MM.1S (cell line): ENCODE data around the gene NSFL1C.

Source experiments
- DNase-seq: peaks from one replicate; pipeline ENCODE4 v3.0.0-alpha.2; 2015
- H2AFZ ChIP-seq: fragments of 300-600 bp; sonication (generic); 2 replicates; pipeline ENCODE4 v1.6.0; 2016; ENCODE audit warnings: antibody characterized with exemption, low read length
- H3F3A ChIP-seq: fragments of 300-600 bp; sonication (generic); 2 replicates; pipeline ENCODE4 v1.6.1; 2016; ENCODE audit warnings: mild to moderate bottlenecking, antibody characterized with exemption, low read length, moderate library complexity, mixed read lengths; ENCODE audit not compliant: insufficient read depth
- H3K27ac ChIP-seq: fragments of 300-600 bp; sonication (generic); 2 replicates; pipeline ENCODE4 v1.5.1; 2016; ENCODE audit warnings: mild to moderate bottlenecking, low read length
- H3K27me3 ChIP-seq: fragments of 300-600 bp; sonication (generic); replicated peaks from 2 replicates; pipeline ENCODE4 v1.6.0; 2016; ENCODE audit warnings: low read length; ENCODE audit not compliant: insufficient read depth
- H3K36me3 ChIP-seq: fragments of 300-600 bp; sonication (generic); replicated peaks from 2 replicates; pipeline ENCODE4 v1.6.1; 2016; ENCODE audit warnings: mild to moderate bottlenecking, low read length, mixed read lengths; ENCODE audit not compliant: insufficient read depth
- H3K4me1 ChIP-seq: fragments of 300-600 bp; sonication (generic); 2 replicates; pipeline ENCODE4 v1.6.1; 2016; ENCODE audit warnings: low read length, mixed read lengths
- H3K4me2 ChIP-seq: fragments of 300-600 bp; sonication (generic); 2 replicates; pipeline ENCODE4 v1.6.0; 2016; ENCODE audit warnings: low read depth, low read length
- H3K4me3 ChIP-seq: fragments of 300-600 bp; sonication (generic); 2 replicates; pipeline ENCODE4 v1.5.1; 2016; ENCODE audit warnings: low read length, mixed read lengths
- H3K79me2 ChIP-seq: fragments of 300-600 bp; sonication (generic); 2 replicates; pipeline ENCODE4 v1.6.1; 2016; ENCODE audit warnings: mixed run types, low read length, mixed read lengths
- H3K9ac ChIP-seq: fragments of 300-600 bp; sonication (generic); 2 replicates; pipeline ENCODE4 v1.6.1; 2016; ENCODE audit warnings: low read length, mixed read lengths
- H3K9me2 ChIP-seq: fragments of 300-600 bp; sonication (generic); replicated peaks from 2 replicates; pipeline ENCODE4 v1.6.1; 2016; ENCODE audit warnings: mild to moderate bottlenecking, low read length, mixed read lengths; ENCODE audit not compliant: insufficient read depth
- H3K9me3 ChIP-seq: fragments of 300-600 bp; sonication (generic); replicated peaks from 2 replicates; pipeline ENCODE4 v1.6.1; 2016; ENCODE audit warnings: mild to moderate bottlenecking, low read length, mixed read lengths; ENCODE audit not compliant: insufficient read depth
- H4K20me1 ChIP-seq: fragments of 300-600 bp; sonication (generic); 2 replicates; pipeline ENCODE4 v1.6.1; 2016; ENCODE audit warnings: mild to moderate bottlenecking, low read length, moderate library complexity, mixed read lengths; ENCODE audit not compliant: insufficient read depth
- EZH2 ChIP-seq: fragments of 300-600 bp; sonication (generic); optimal IDR thresholded peaks from 2 replicates; pipeline ENCODE3; 2017; ENCODE audit warnings: low read depth, mild to moderate bottlenecking, antibody characterized with exemption, low read length, mixed read lengths
- EZH2phosphoT487 ChIP-seq: fragments of 300-600 bp; sonication (generic); IDR thresholded peaks from 2 replicates; pipeline ENCODE4 v1.6.1; 2018; ENCODE audit warnings: antibody characterized with exemption, low read length
- TF ChIP-seq, protein P1 (sequence below): fragments of 300-600 bp; sonication (generic); IDR thresholded peaks from 2 replicates; pipeline ENCODE4 v1.5.1; 2016; ENCODE audit warnings: antibody characterized with exemption, low read length, mixed read lengths

Gene NSFL1C

DNA sequence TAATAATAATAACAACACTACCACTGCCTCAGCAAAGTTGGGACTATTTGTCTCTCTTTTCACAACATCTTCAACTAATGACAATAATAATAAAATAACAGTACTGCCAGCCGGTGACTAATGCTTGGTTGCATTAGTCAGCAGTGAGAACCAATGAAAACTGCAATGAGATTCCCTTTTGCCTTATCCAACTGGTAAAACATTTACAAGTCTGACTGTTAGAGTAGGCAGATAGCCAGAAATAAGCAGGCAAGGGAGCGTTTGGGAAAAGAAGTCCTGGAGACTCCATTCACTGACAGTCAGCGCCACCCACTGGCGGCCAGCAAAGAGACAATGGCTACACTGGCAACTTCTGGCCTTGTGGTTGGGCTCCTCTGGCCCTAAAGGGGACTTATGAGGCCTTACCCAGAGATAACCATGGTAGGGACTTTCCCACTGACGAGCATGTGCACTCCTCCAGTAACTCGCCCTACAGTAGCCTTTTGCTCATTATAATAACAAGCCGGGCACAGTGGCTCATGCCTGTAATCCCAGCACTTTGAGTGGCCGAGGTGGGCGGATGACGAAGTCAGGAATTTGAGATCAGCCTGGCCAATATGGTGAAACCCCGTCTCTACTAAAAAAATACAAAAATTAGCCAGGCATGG, 3.4 kb upstream of the NSFL1C start:
- Histone ChIP-seq H3K79me2 (peaks cover 15% of the 10 kb centered on the region), H3K9ac (no peak overlapping the region), H3K27me3 (peaks cover 13% of the 10 kb centered on the region), H2AFZ (0 out of 2 replicates have a peak overlapping the region, but pooled peaks have one; percentile 27), H3K4me3 (no peak overlapping the region), H3K4me2 (peak overlapping the region; percentile 33; the same call in 1 of the 2 replicates), H3K36me3 (no peaks in the 10 kb centered on the region), H3K27ac (no peak overlapping the region), H3K9me3 (no peaks in the 10 kb centered on the region), H3K4me1 (peaks cover 12% of the 10 kb centered on the region), H3F3A (no peaks in the 10 kb centered on the region), H4K20me1 (0 out of 2 replicates have a peak, but pooled peaks cover 3% of the 10 kb centered on the region), H3K9me2 (no peaks in the 10 kb centered on the region)
- TF ChIP-seq EZH2: no peak
- TF ChIP-seq EZH2phosphoT487: no peak
- TF ChIP-seq, protein P1, sequence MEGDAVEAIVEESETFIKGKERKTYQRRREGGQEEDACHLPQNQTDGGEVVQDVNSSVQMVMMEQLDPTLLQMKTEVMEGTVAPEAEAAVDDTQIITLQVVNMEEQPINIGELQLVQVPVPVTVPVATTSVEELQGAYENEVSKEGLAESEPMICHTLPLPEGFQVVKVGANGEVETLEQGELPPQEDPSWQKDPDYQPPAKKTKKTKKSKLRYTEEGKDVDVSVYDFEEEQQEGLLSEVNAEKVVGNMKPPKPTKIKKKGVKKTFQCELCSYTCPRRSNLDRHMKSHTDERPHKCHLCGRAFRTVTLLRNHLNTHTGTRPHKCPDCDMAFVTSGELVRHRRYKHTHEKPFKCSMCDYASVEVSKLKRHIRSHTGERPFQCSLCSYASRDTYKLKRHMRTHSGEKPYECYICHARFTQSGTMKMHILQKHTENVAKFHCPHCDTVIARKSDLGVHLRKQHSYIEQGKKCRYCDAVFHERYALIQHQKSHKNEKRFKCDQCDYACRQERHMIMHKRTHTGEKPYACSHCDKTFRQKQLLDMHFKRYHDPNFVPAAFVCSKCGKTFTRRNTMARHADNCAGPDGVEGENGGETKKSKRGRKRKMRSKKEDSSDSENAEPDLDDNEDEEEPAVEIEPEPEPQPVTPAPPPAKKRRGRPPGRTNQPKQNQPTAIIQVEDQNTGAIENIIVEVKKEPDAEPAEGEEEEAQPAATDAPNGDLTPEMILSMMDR: peak; percentile 85
- peak; percentile 88 for DNase-seq

DNA sequence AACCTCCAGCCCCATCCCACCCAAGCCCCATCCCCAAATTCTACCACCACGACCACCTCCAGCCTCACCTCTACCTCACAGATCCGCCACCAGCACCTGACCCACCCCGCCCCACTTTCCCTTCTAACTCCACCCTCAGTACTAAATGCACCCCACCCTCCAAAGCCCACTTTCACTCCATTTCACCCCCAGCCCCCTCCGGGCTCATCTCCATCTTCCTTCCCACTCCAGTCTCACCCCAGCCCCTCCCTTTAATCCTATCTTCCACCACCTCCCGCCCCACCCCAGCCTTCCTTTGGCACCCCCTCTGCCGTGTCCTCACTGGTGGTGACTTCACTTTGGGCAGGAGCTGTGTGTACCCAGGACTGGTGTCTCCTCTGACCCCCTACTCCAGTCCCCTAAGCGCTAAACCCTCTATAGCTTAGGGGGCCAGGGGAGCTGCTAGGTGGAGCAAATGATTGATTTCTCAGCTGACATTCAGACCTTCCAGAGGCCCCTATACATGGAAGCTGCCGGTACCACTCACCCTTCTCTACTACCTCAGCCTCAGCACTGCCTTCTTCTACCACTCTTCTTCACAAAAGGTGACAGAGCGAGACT, 2.8 kb upstream of the NSFL1C start:
- Histone ChIP-seq H3F3A (no peaks in the 10 kb centered on the region), H4K20me1 (peaks cover 7% of the 10 kb centered on the region; the same call in 1 of the 2 replicates), H3K4me1 (peaks cover 17% of the 10 kb centered on the region), H3K4me2 (no peak overlapping the region), H3K4me3 (no peak overlapping the region), H3K9me3 (no peaks in the 10 kb centered on the region), H3K79me2 (peaks cover 21% of the 10 kb centered on the region), H3K27me3 (peaks cover 13% of the 10 kb centered on the region), H3K36me3 (no peaks in the 10 kb centered on the region), H3K9ac (no peak overlapping the region), H2AFZ (no peak overlapping the region), H3K9me2 (no peaks in the 10 kb centered on the region), H3K27ac (no peak overlapping the region)
- no peak for DNase-seq
- TF ChIP-seq EZH2phosphoT487 (no peak), EZH2 (no peak)
- TF ChIP-seq, protein P1: no peak

- H2AFZ ChIP-seq: no peak overlapping the region
- no peak overlapping the region for H3K4me3 ChIP-seq
- H3F3A ChIP-seq: no peaks in the 10 kb centered on the region
- no peak overlapping the region for H3K9ac ChIP-seq
- H3K27ac ChIP-seq: no peak overlapping the region
- no peaks in the 10 kb centered on the region for H3K9me2 ChIP-seq
- peaks cover 23% of the 10 kb centered on the region for H3K4me1 ChIP-seq
- peaks cover 13% of the 10 kb centered on the region for H3K27me3 ChIP-seq
- no peak overlapping the region for H3K4me2 ChIP-seq
- no peak for DNase-seq
- peaks cover 16% of the 10 kb centered on the region for H4K20me1 ChIP-seq
- H3K36me3 ChIP-seq: no peaks in the 10 kb centered on the region
- H3K9me3 ChIP-seq: no peaks in the 10 kb centered on the region
- peaks cover 34% of the 10 kb centered on the region for H3K79me2 ChIP-seq
- no peak for TF ChIP-seq EZH2phosphoT487
- TF ChIP-seq, protein P1: no peak
- TF ChIP-seq EZH2: no peak
These were observed 1.5 kb upstream of the NSFL1C start for GRCh38 chr20:1468117-1468624.
